Gastroesophageal sphincter (tissue), 4 donors: Measurements from ENCODE around the gene MAML3. TPM values are rescaled to one million over a fixed set of nuclear protein-coding genes. Genes with fewer than 3 reads are reported as not detected.

ENCODE experiments used
- ATAC-seq: fragments of 150-250 bp; one replicate; pipeline ENCODE4 v1.9.1; 2016; ENCODE audit warnings: mild to moderate bottlenecking, moderate library complexity
- H3K27ac ChIP-seq, 4 donors: fragments of 200-600 bp; sonication (generic) in 3 of 4; 1 replicate in 3 of 4; 2 replicates in 1 of 4; pipeline ENCODE4 v1.5.1; 2016 to 2019
- H3K27me3 ChIP-seq: fragments of 200-600 bp; sonication (generic); one replicate; pipeline ENCODE4 v1.5.1; 2019
- H3K36me3 ChIP-seq, 2 donors: fragments of 200-600 bp; sonication (generic); one replicate each; pipeline ENCODE4 v1.5.1; 2019; ENCODE audit warnings: control low read depth in 1 of 2
- H3K4me1 ChIP-seq, 3 donors: fragments of 200-600 bp; sonication (generic); 1 replicate in 2 of 3; 2 replicates in 1 of 3; pipeline ENCODE4 v1.5.1; 2016 to 2019; ENCODE audit warnings: control low read depth in 2 of 3
- H3K4me3 ChIP-seq, 2 donors: fragments of 200-600 bp; sonication (generic); one replicate each; pipeline ENCODE4 v1.5.1; 2019; ENCODE audit warnings: mild to moderate bottlenecking in 1 of 2, moderate library complexity in 1 of 2
- H3K9me3 ChIP-seq, 3 donors: fragments of 200-600 bp; sonication (generic); one replicate each; pipeline ENCODE4 v1.5.1; 2017 to 2019; ENCODE audit warnings: control low read depth in 2 of 3
- CTCF ChIP-seq, 4 experiments: fragments of 200-600 bp in 2 of 4; fragments of 450-650 bp in 2 of 4; sonication (generic) in 1 of 4; IDR thresholded peaks; one replicate each; pipeline ENCODE4 v1.5.1; 2017 to 2019; ENCODE audit warnings: antibody characterized with exemption in 4 of 4, mild to moderate bottlenecking in 2 of 4, moderate library complexity in 2 of 4
- EP300 ChIP-seq: sonication (generic); formaldehyde crosslinking; IDR thresholded peaks from one replicate; pipeline ENCODE4 v1.6.1; 2017; ENCODE audit warnings: antibody characterized with exemption, mild to moderate bottlenecking
- POLR2A ChIP-seq, 2 donors: fragments of 450-650 bp; IDR thresholded peaks; one replicate each; pipeline ENCODE4 v1.6.1; 2017; ENCODE audit warnings: antibody characterized with exemption in 2 of 2, mild to moderate bottlenecking in 2 of 2, moderate library complexity in 1 of 2
- POLR2AphosphoS5 ChIP-seq: sonication (generic); formaldehyde crosslinking; IDR thresholded peaks from one replicate; pipeline ENCODE4 v1.6.1; 2017; ENCODE audit warnings: antibody characterized with exemption
- WGBS, 2 donors: methylation state at CpG; one replicate each; pipeline ENCODE4 v1.1.5; 2018; ENCODE audit warnings: low coverage in 1 of 2; 5-methylcytosine and 5-hydroxymethylcytosine counted together
- total RNA-seq, 4 donors: library from RNA; depleted of rRNA; stranded (reverse); fragments of >200 nt; gene quantifications; one replicate each; pipeline ENCODE4 v1.1.0, GENCODE V29; 2016

MAML3 gene
- total RNA-seq, 4 donors from 2014 or later, result 5.3 to 10.6 (median 9.3) TPM

DNA sequence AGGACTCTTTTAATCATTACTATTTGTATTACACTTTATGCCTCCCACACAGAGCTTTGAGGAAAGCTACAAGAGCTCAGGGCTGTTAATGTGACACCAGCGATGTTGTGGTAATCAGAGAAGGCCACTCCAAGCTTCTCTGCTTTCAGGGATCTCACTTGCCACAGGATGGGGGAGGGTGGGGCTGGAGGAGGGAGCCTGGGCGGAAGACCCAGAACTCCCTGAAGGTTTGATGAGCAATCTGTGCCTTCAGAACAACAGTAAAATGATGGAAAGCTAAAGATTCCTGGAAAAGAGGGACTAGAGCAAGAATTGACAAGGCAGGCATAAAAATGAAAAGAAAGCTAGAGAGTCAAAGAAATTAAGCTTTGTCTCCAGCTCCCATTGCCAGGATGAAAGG is 75.6 kb downstream of the MAML3 start:
- peak; percentile 67 for ATAC-seq
- no peak overlapping the region for H3K27ac ChIP-seq
- 38 to 65% methylated on average over 2 of the region's 2 CpGs for WGBS, 2 donors

GRCh38 chr4:140076307-140076706 is 77.7 kb downstream of the MAML3 start:
- Histone ChIP-seq H3K27me3 (no peaks in the 10 kb centered on the region), H3K4me3 (no peak overlapping the region), H3K36me3 (no peaks in the 10 kb centered on the region), H3K4me1 (peaks cover 0 to 33% (median 0%) of the 10 kb centered on the region in 3 donors), H3K27ac (no peak overlapping the region), H3K9me3 (no peaks in the 10 kb centered on the region)
- no peak for TF ChIP-seq POLR2A (IDR thresholded peaks at IDR 0.05)
- no peak for TF ChIP-seq EP300
- no peak for TF ChIP-seq CTCF (IDR thresholded peaks at IDR 0.05)
- TF ChIP-seq POLR2AphosphoS5, result no peak
- ATAC-seq, result no peak
- 76 to 92% methylated on average over 2 of the region's 2 CpGs for WGBS, 2 donors

More for the DNA sequence above, 75.6 kb downstream of the MAML3 start:
- TF ChIP-seq CTCF (IDR thresholded peaks at IDR 0.05), result no peak
- Histone ChIP-seq H3K4me3 (no peak overlapping the region), H3K4me1 (peaks cover 0 to 51% (median 3%) of the 10 kb centered on the region in 3 donors), H3K36me3 (no peaks in the 10 kb centered on the region), H3K27me3 (no peaks in the 10 kb centered on the region), H3K9me3 (no peaks in the 10 kb centered on the region)

GRCh38 chr4:140071806-140072205 is 82.2 kb downstream of the MAML3 start:
- WGBS, 2 donors, result 57 to 79% methylated on average over 3 of the region's 3 CpGs
- ATAC-seq, result no peak
- TF ChIP-seq EP300, result no peak
- TF ChIP-seq POLR2AphosphoS5, result no peak
- TF ChIP-seq CTCF (IDR thresholded peaks at IDR 0.05), result no peak
- TF ChIP-seq POLR2A (IDR thresholded peaks at IDR 0.05), result no peak

DNA sequence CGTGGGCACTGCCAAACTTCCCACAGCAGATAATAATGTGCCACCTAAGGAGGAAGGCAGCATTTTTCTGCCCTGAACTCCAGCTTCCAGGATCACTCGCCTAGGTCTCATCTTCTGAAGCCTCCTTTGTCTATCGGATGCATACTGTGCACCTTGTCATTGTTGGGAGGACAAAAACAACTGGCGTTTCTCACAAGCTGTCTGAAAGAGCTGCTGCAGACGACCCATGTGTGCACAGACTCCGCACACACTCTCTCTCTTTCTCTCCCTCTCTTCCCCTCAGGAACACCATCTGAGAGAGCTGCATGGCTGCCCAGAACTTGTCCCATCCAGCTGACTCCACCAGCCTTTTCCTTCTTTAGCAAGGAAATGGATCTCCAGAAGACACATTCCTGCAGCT is 83.0 kb downstream of the MAML3 start:
- Histone ChIP-seq H3K27ac (no peak overlapping the region), H3K9me3 (no peaks in the 10 kb centered on the region), H3K4me3 (no peak overlapping the region), H3K27me3 (no peaks in the 10 kb centered on the region), H3K4me1 (peaks cover 0 to 15% (median 3%) of the 10 kb centered on the region in 3 donors), H3K36me3 (no peaks in the 10 kb centered on the region)
- no peak for ATAC-seq
- TF ChIP-seq EP300, result no peak
- TF ChIP-seq CTCF (IDR thresholded peaks at IDR 0.05), result no peak
- no peak for TF ChIP-seq POLR2A (IDR thresholded peaks at IDR 0.05)
- no peak for TF ChIP-seq POLR2AphosphoS5
- 74 to 88% methylated on average over 2 to 6 of the region's 6 CpGs for WGBS, 2 donors

More at GRCh38 chr4:140071806-140072205, 82.2 kb downstream of the MAML3 start:
- Histone ChIP-seq H3K36me3 (no peaks in the 10 kb centered on the region), H3K4me3 (no peak overlapping the region), H3K4me1 (peaks cover 0 to 10% (median 0%) of the 10 kb centered on the region in 3 donors), H3K27me3 (no peaks in the 10 kb centered on the region), H3K9me3 (no peaks in the 10 kb centered on the region), H3K27ac (no peak overlapping the region)

GRCh38 chr4:140070366-140070765 is 83.6 kb downstream of the MAML3 start:
- TF ChIP-seq POLR2A (IDR thresholded peaks at IDR 0.05) (no peak), POLR2AphosphoS5 (no peak), EP300 (no peak), CTCF (IDR thresholded peaks at IDR 0.05) (no peak)
- ATAC-seq, result no peak
- H3K4me1 ChIP-seq, result peaks cover 0 to 15% (median 3%) of the 10 kb centered on the region in 3 donors
- no peaks in the 10 kb centered on the region for H3K36me3 ChIP-seq
- H3K9me3 ChIP-seq, result no peaks in the 10 kb centered on the region
- no peaks in the 10 kb centered on the region for H3K27me3 ChIP-seq
- H3K27ac ChIP-seq, result no peak overlapping the region
- no peak overlapping the region for H3K4me3 ChIP-seq
- 80 to 95% methylated on average over 2 of the region's 2 CpGs for WGBS, 2 donors
